Sigmoid colon (tissue), 3 donors: ENCODE data around the gene NAXD.

Experiments
- CTCF ChIP-seq, 4 experiments: fragments of 450-650 bp in 3 of 4; fragments of 200-600 bp in 1 of 4; IDR thresholded peaks; one replicate each; pipeline ENCODE4 v1.5.1; 2016 to 2019; ENCODE audit warnings: antibody characterized with exemption in 4 of 4, mild to moderate bottlenecking in 3 of 4, moderate library complexity in 2 of 4
- POLR2A ChIP-seq, 2 donors: fragments of 450-650 bp; IDR thresholded peaks; one replicate each; pipeline ENCODE4 v1.6.1; 2016; ENCODE audit warnings: antibody characterized with exemption in 2 of 2, mild to moderate bottlenecking in 2 of 2, moderate library complexity in 2 of 2

- TF ChIP-seq CTCF (IDR thresholded peaks at IDR 0.05) = no peak
- no peak for TF ChIP-seq POLR2A (IDR thresholded peaks at IDR 0.05)
Measured at GRCh38 chr13:110592665-110593064, 22.7 kb upstream of the NAXD start.
